HG02759 (cell line): ENCODE data around the gene ARL4A.
"Not testable (repeated sequence)": the region's sequence is repeated elsewhere in the genome, so short reads cannot be mapped to it uniquely, and the experiment has no call there.

Source experiments
- ATAC-seq: cut with Tn5 transposase; IDR thresholded peaks from one replicate; pipeline ENCODE4 v1.9.1; 2021; ENCODE audit warnings: mild to moderate bottlenecking, moderate library complexity; ENCODE audit not compliant: unreplicated experiment

ARL4A gene

GRCh38 chr7:12661581-12661980 lies 25.9 kb upstream of the ARL4A start:
- ATAC-seq, result no peak

GRCh38 chr7:12670000-12670729 lies 17.3 kb upstream of the ARL4A start:
- no peak for ATAC-seq

- ATAC-seq, result no peak
These were observed 16.5 kb upstream of the ARL4A start for GRCh38 chr7:12670743-12671520.

GRCh38 chr7:12673436-12673835 lies 14.0 kb upstream of the ARL4A start:
- not testable (repeated sequence) for ATAC-seq

GRCh38 chr7:12674053-12674452 lies 13.4 kb upstream of the ARL4A start:
- no peak for ATAC-seq

- peak; percentile 75 for ATAC-seq
These were observed 12.6 kb upstream of the ARL4A start for GRCh38 chr7:12674861-12675260.

GRCh38 chr7:12683678-12684585 lies 3.5 kb upstream of the ARL4A start:
- no peak for ATAC-seq

GRCh38 chr7:12684733-12685132 lies 2.7 kb upstream of the ARL4A start:
- no peak for ATAC-seq

GRCh38 chr7:12685550-12685949 lies 1.9 kb upstream of the ARL4A start:
- ATAC-seq, result no peak

- peak; percentile 81 for ATAC-seq
These were observed 1.1 kb upstream of the ARL4A start for GRCh38 chr7:12686234-12686890.

- ATAC-seq, result no peak
These were observed 312 bp downstream of the ARL4A start for GRCh38 chr7:12687718-12688171.

- ATAC-seq, result not testable (repeated sequence)
These were observed 1.2 kb downstream of the ARL4A start for GRCh38 chr7:12688485-12689170.

GRCh38 chr7:12689451-12689850 lies 2.0 kb downstream of the ARL4A start:
- ATAC-seq, result no peak

GRCh38 chr7:12690041-12690878 lies 2.8 kb downstream of the ARL4A start:
- no peak for ATAC-seq

- ATAC-seq, result not testable (repeated sequence)
These were observed 4.0 kb downstream of the ARL4A start for GRCh38 chr7:12691388-12691787.

GRCh38 chr7:12692035-12692434 lies 4.6 kb downstream of the ARL4A start:
- ATAC-seq, result no peak

- no peak for ATAC-seq
These were observed 5.2 kb downstream of the ARL4A start for GRCh38 chr7:12692479-12693259.

GRCh38 chr7:12694817-12695216 lies 7.4 kb downstream of the ARL4A start:
- no peak for ATAC-seq
